EL (cell line): Measurements from ENCODE around the gene STK32A.
A peak's percentile ranks its signal among the peaks of the same experiment; 100 is the strongest.
"Not testable (repeated sequence)": the region's sequence is repeated elsewhere in the genome, so short reads cannot be mapped to it uniquely, and the experiment has no call there.

Source experiments
- DNase-seq: peaks from one replicate; pipeline ENCODE4 v3.0.0-alpha.2; 2016

The STK32A gene

DNA sequence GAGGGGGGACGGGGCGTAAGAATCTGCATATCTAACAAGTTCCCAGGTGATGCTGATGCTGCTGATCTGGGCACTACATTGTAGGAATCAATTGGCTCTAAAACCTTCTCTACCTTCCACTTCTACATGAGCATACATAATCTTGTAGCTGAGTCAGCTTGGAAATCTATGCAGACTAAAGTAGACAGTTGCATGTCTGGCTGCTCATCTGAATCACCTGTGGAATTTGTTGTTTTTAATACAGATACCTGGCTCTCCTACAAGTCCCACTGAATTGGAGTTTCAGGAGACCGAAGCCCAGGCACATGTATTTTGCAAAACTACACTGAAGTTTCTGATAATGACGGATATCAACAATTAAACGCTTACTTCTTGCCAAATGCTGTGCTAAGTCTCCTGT lies 113.6 kb downstream of the STK32A start:
- no peak for DNase-seq

DNA sequence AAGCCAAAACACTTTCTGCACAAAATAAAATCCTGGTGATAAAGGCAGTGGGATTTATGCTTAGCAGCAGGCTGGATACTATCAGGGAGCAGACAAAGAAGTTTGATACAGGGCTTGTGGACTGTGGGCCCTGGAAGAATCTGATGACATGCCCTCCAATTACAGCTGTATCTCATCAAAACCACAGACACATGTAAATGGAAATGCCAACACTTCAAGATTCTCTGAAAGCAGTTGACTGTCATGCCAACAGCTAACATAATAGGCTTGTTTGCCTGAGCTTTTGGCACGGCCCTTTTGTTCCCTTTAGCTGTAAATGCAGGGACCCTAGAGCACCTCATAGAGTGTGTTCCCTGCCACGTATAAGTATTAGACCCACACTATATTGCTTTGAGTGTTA lies 114.4 kb downstream of the STK32A start:
- DNase-seq = no peak

- DNase-seq = no peak
Measured at GRCh38 chr5:147359101-147359500, 124.3 kb downstream of the STK32A start.

DNA sequence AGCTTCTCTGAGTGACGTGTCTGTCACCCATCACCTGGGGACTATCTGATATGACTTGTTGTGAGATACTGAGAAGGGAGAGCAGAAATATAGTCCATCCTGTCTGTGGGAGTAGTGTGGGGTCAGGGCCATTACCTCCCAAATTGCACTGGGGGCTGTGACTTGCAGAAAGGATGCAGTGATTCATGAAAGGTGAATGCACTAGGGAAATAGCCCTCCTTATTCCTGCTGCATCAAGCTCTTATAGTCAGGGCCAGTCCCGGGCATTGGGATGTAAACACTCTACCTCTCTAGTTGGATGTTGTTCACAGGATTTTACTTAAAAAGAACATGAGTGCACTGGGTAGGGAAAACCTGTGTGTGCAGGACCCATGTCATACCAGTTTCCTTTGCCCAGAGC lies 124.8 kb downstream of the STK32A start:
- DNase-seq = no peak

- no peak for DNase-seq
Measured at GRCh38 chr5:147360816-147361215, 126.0 kb downstream of the STK32A start.

GRCh38 chr5:147361441-147362175 lies 126.8 kb downstream of the STK32A start:
- no peak for DNase-seq

- not testable (repeated sequence) for DNase-seq
Measured at GRCh38 chr5:147367381-147367780, 132.6 kb downstream of the STK32A start.

- DNase-seq = no peak
Measured at GRCh38 chr5:147369742-147370374, 135.0 kb downstream of the STK32A start.

DNA sequence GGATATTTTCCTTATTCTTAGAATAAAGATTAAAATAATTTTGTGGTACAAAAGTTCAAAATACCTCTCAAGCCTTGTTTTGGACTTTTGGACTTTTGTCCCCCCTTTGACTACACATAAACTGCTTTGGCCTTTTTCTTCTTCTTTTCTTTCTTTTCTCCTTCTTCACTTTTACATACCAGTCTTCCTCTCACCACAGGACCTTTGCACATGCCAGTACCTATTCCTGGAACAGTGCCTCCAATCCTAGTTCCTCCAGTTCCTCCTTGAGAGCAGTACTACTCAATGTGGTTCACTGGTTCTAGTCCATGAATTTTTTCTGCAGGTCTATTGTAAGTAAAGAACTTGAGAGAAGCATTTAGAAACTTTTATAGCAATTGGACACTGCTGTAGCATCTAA lies 136.5 kb downstream of the STK32A start:
- no peak for DNase-seq

GRCh38 chr5:147372191-147372590 lies 137.4 kb downstream of the STK32A start:
- no peak for DNase-seq

DNA sequence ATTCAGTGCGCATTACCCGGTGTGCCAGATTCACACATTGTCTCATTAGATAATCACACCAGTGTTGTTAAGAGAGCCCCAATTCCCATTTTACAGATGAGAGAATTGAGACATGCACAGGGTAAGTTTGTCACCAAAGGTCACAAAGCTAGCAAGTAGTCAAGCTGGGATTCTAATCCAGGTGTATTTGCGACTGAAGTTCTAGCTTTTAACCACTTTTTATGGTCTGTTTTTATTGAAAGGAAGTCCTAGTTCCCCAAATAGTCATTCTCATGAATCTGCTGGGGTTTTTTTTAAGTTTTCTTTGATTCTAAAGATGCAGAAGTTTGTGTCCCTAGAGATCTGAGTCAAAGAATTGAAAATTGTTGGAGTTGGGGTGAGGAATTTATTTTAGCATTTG lies 138.5 kb downstream of the STK32A start:
- DNase-seq = no peak

- no peak for DNase-seq
Measured at GRCh38 chr5:147375151-147375550, 140.3 kb downstream of the STK32A start.

DNA sequence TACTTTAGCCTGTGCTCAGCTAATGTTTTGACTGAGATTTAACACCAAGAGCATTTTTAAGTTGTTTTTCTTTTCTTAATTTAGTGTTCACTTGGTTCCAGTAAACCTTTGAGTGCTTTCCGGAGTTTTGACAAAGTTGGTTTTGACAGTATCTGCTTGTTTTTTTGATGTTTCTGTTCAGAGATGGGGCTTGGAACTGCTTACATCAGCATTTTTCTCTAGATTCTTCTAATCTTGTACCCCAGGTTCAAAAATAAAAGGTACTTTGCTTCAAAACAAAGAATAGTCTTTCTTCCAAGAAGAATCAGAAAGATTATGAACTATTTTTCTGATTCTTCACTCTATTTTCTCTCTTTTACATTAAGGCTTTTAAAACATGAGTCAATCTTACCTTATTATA lies 142.9 kb downstream of the STK32A start:
- no peak for DNase-seq

DNA sequence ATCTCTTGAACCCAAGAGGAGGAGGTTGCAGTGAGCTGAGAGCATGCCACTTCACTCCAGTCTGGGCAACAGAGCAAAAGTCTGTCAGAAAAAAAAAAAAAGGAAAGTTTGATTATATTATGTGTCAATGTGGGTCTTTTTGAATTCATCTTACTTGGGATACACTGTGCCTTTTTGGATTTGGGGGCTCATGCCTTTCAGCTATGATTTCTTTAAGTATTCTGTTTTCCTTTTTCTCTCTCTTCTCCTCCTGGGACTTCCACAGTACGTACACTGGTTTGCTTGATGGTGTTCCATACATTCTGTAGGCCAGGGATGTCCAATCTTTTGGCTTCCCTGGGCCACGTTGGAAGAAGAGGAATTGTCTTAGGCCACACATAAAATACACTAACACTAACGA lies 146.7 kb downstream of the STK32A start:
- no peak for DNase-seq

DNA sequence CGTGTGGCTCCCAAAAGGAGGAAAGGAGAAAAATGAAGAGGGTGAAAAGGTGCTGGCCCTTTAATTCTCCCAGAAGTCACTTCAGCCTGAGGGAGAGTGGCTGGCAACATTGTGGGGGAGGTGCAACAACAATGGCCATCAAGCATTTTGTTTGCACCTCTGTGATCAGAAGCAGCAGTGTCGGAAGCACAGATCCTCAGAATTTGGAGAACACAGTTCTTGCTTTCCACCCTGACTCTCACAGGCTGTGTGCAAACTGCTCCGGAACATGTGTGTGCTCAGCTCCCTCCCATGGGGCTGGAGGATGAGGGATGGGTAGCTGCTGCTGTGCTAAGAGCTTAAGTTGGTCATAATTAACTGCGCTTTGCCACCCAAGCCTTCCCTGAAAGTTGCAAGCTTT lies 147.9 kb downstream of the STK32A start:
- DNase-seq = peak; percentile 13

- no peak for DNase-seq
Measured at GRCh38 chr5:147384346-147385193, 149.7 kb downstream of the STK32A start.

- no peak for DNase-seq
Measured at GRCh38 chr5:147387109-147387508, 152.3 kb downstream of the STK32A start.

GRCh38 chr5:147388184-147389108 lies 153.6 kb downstream of the STK32A start:
- no peak for DNase-seq

DNA sequence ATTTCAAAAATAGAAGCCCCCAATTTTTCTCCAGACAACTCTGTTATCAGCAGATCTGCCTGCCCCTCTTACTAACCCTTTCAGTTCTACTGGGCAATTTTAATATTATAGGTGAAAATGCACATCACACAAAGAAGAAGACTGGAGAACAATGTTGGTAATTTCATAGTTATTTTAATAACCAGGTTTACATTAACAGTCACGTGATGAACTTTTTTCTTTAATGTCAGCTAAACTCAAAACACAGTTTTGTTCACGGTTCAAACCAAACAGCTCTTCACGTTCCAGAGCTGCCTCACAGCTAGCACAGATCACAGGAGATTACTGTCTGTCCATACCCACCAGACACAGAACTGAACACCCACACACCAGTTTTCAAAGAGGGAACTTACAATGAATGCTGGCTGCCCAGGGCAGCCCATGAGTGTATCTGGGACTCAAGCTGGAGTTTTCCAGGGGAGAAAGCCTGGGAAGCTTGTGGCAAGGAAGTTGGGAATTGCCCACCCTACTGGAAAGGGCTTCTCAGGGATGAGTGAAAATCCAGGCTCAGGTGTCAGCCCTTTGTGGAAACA lies 155.9 kb downstream of the STK32A start:
- DNase-seq = no peak

GRCh38 chr5:147391781-147392180 lies 157.0 kb downstream of the STK32A start:
- DNase-seq = peak; percentile 76

DNA sequence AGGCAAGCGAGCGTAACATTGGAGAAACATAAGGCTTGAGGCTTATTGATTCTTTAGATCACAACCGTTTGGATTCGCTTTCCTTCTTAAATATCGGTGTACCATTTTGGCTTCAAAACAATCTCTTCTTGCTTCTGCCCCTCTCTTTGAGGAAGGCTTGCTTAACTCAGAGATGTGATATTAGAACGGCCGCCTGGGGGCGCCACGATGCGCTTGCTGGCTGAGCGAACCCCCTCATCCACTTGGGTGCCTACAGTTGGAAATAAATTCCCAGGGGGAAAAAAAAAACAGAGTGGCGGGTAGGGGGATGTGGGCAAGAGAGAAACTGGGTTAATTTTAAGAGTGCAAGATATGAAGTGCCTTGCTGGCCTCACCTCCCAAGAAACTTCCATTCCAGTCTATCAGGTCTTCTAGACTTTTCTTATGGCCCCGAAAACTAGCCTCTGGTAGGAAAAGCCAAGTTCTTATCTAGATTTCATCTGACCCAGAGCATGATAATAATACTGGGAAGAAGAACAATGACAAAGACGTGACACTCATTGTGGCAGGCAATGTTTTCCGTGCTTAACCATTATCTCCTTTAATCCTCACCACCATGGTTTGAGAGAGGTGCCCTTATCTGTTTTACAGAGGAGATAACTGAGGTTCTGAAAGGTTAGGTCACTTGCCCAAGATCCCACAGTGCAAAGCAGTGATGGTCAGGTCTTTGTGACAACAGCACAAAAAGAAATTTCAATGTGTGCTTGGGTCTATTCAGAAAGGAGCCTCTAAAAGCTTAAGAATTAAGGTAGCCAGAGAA lies 159.2 kb downstream of the STK32A start:
- no peak for DNase-seq
